ENCODE data around the gene ALKBH2.
A peak's percentile ranks its signal among the peaks of the same experiment; 100 is the strongest.

The ALKBH2 gene

DNA sequence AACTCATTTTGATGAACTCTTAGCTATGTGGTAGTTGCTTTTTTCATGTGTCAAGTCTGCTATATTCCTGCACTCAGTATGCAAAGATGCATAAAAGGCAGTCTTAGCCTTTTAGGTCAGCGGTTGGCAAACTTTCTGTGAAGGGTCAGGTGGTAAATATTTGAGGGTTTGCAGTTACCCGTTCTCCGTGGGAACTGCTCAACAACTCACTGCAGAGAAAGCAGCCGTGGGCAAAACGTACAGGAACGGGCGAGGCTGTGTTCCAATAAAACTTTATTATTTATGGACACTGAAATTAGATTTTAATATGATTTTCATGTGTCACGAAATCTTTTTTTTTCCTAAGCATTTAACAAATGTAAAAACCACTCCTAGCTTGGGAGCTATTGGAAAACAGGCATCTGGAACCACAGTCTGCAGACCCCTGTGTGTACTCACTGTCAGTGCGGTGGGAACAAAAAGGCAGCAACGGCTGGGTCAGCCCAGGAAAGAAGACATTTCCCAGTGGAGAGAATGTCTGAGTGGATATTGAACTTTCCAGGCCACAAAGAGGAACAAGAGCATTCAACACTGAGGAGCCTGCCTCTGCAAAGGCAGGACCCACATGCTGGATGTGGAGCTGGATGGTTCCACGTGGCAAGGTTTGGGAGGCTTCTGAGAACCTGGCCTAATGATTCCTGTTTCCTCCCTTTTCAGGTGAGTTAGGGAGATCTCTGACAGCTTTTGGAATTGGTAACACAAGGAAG, 19.6 kb upstream of the ALKBH2 start:
- no peak for TF ChIP-seq TAF1 (IDR thresholded peaks at IDR 0.05; ENCODE audit: borderline replicate concordance, low read depth, low read length)
- no peak for TF ChIP-seq POLR2AphosphoS5 (IDR thresholded peaks at IDR 0.05; ENCODE audit: low read depth, low read length)
- TF ChIP-seq POLR2A (IDR thresholded peaks at IDR 0.05; ENCODE audit: low read depth, low read length) = no peak
- FAIRE-seq (no peak), DNase-seq (ENCODE audit: insufficient read length) (no peak)

DNA sequence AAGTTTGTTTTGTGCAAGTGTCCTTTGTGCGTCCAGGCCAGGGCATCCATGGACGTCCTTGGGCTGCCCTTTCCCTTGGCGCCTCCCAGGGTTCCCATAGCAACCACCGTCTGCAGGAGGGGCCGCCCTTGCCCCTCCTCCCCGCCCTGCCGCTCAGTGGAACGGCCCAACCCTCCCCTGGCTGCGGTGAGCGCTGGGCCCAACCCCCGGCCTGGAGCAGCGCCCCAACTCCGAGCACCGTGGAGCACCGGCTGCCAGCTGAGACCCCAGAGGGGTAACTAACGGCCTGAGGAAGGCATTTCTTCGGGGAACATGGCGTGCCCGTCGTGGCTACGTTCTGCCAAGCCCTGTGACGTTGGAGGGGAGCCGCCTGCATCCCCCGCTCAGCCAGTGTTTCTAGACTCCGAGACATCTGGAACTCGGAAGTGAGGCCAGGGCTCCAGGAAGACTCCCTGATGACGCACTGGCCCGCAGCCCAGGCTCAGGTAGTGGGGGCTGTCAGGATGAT, 17.8 kb upstream of the ALKBH2 start:
- FAIRE-seq (no peak), DNase-seq (ENCODE audit: insufficient read length) (peak; percentile 42)
- TF ChIP-seq POLR2AphosphoS5 (IDR thresholded peaks at IDR 0.05; ENCODE audit: low read depth, low read length) (no peak), POLR2A (IDR thresholded peaks at IDR 0.05; ENCODE audit: low read depth, low read length) (peak; percentile 29; the same call in 1 of the 2 replicates)

DNA sequence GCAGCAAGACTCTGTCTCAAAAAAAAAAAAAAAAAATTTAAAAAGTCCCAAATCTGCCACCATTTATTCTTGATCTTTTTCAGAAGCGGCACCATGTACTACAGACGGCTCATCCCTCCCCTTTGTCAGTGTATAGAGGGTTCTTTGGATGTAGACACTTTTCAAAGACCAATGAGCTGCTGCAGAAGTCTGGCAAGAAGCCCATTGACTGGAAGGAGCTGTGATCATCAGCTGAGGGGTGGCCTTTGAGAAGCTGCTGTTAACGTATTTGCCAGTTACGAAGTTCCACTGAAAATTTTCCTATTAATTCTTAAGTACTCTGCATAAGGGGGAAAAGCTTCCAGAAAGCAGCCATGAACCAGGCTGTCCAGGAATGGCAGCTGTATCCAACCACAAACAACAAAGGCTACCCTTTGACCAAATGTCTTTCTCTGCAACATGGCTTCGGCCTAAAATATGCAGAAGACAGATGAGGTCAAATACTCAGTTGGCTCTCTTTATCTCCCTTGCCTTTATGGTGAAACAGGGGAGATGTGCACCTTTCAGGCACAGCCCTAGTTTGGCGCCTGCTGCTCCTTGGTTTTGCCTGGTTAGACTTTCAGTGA, 16.6 kb upstream of the ALKBH2 start:
- TF ChIP-seq TAF1 (IDR thresholded peaks at IDR 0.05; ENCODE audit: borderline replicate concordance, low read depth, low read length) = no peak
- TF ChIP-seq POLR2A (IDR thresholded peaks at IDR 0.05; ENCODE audit: low read depth, low read length) = no peak
- TF ChIP-seq POLR2AphosphoS5 (IDR thresholded peaks at IDR 0.05; ENCODE audit: low read depth, low read length) = no peak
- no peak for FAIRE-seq
- no peak for DNase-seq (ENCODE audit: insufficient read length)

DNA sequence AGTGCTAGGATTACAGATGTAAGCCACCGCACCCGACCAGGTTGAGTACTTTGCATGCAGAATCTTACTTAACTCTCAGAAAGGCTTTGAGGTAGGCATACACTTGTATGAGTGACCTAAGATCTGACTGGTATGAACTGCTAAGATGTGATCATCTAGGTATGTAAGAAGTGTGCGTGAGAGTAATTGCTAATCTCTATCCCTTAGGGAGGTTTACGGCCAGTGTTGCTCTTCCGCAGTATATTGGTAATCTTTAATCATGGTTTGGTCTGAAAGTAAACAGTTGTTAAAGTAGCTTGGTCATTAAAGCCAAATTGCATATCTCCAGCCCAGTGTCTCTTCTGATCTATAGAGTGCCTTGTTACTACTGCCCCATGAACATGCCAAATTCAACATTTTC, 11.9 kb upstream of the ALKBH2 start:
- DNase-seq (ENCODE audit: insufficient read length) = no peak
- TF ChIP-seq POLR2AphosphoS5 (IDR thresholded peaks at IDR 0.05; ENCODE audit: low read depth, low read length) = no peak
- TF ChIP-seq TAF1 (IDR thresholded peaks at IDR 0.05; ENCODE audit: borderline replicate concordance, low read depth, low read length) = no peak
- TF ChIP-seq POLR2A (IDR thresholded peaks at IDR 0.05; ENCODE audit: low read depth, low read length) = no peak
- FAIRE-seq = no peak

DNA sequence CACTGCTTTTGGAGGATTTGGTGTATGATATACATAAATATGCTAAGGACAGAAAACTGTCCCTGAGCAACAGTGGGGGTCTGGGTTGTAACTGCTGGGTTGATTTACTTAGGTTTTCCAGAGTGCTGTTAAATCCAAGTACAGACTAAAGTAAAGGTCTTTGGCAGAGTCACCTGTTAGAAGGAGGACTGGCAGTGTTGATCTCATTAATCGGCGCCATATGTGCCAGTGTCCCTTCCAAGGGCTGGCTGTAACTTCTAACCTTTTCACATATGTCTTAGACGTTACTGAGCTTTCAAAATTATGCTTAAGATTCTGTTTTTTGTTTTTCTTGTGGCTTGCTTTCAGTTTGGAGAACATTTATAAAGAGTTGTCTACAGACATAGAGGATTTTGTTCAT, 9.2 kb upstream of the ALKBH2 start:
- FAIRE-seq = no peak
- no peak for TF ChIP-seq TAF1 (IDR thresholded peaks at IDR 0.05; ENCODE audit: borderline replicate concordance, low read depth, low read length)
- no peak for TF ChIP-seq POLR2A (IDR thresholded peaks at IDR 0.05; ENCODE audit: low read depth, low read length)
- TF ChIP-seq POLR2AphosphoS5 (IDR thresholded peaks at IDR 0.05; ENCODE audit: low read depth, low read length) = no peak
- no peak for DNase-seq (ENCODE audit: insufficient read length)

DNA sequence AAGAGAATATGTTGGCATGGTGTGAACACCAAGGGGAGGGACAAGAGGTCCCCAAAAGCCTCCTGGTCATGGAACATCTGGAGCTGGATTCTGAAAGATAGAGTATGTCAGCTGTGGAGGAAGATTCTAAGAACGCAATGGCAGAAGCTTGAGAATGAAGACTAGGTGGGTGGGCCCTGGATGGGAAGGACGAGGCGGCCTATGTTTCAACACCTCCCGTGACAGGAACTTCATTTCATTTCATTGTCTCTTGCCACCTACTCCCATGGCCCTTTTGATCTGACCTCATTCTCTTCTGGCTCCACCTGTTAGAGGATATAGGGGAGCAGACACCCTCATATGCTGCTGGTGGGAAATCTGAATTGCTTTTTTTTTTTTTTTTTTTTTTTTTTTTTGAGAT, 7.5 kb upstream of the ALKBH2 start:
- no peak for DNase-seq (ENCODE audit: insufficient read length)
- FAIRE-seq = no peak
- TF ChIP-seq POLR2AphosphoS5 (IDR thresholded peaks at IDR 0.05; ENCODE audit: low read depth, low read length) (no peak), TAF1 (IDR thresholded peaks at IDR 0.05; ENCODE audit: borderline replicate concordance, low read depth, low read length) (no peak), POLR2A (IDR thresholded peaks at IDR 0.05; ENCODE audit: low read depth, low read length) (no peak)

DNA sequence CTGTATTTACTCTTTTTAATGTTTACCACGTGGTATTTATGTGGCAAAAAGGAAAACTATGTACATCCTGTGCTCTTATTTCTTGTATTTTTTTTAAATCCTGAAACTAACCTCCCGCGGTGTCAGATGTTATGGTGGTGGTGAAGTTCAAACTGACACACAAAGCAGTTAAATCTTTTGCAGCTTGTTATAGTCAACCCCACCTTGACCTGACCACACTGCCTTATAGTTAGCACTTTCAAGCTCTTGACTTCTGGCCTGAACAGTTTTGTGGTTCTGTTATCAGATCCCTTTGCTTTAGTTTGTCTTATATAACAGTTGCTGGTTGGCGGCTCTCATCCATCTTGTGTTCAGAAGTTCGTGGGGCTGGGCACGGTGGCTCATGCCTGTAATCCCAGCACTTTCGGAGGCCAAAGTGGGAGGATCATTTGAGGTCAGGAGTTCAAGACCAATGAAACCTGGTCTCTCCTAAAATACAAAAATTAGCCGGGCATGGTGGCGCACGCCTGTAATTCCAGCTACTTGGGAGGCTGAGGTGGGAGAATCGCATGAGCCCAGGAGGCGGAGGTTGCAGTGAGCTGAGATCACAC, 6.3 kb upstream of the ALKBH2 start:
- no peak for DNase-seq (ENCODE audit: insufficient read length)
- TF ChIP-seq POLR2AphosphoS5 (IDR thresholded peaks at IDR 0.05; ENCODE audit: low read depth, low read length) (no peak), TAF1 (IDR thresholded peaks at IDR 0.05; ENCODE audit: borderline replicate concordance, low read depth, low read length) (no peak), POLR2A (IDR thresholded peaks at IDR 0.05; ENCODE audit: low read depth, low read length) (no peak)
- no peak for FAIRE-seq

DNA sequence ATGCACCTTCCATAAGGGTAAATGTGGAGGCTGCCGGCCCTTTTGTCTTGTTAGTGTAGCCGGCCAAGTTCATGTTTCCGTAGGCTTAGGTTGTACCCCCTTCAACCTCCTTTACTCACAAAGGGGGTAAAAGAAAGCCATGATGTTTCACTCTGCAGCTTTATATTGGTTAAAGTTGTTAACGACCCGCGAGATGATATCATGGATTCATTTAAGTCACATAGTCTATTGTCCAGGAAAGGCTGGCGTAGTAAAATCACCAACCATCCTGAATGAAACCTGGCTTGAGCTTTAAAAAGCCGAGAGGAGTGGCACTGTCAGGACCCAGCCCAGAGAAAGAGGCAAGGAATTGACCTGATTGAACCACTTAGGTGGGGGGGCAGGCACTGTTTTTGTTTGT, 5.4 kb upstream of the ALKBH2 start:
- FAIRE-seq (peak; percentile 40), DNase-seq (ENCODE audit: insufficient read length) (no peak)
- TF ChIP-seq POLR2AphosphoS5 (IDR thresholded peaks at IDR 0.05; ENCODE audit: low read depth, low read length) (no peak), POLR2A (IDR thresholded peaks at IDR 0.05; ENCODE audit: low read depth, low read length) (no peak), TAF1 (IDR thresholded peaks at IDR 0.05; ENCODE audit: borderline replicate concordance, low read depth, low read length) (no peak)

DNA sequence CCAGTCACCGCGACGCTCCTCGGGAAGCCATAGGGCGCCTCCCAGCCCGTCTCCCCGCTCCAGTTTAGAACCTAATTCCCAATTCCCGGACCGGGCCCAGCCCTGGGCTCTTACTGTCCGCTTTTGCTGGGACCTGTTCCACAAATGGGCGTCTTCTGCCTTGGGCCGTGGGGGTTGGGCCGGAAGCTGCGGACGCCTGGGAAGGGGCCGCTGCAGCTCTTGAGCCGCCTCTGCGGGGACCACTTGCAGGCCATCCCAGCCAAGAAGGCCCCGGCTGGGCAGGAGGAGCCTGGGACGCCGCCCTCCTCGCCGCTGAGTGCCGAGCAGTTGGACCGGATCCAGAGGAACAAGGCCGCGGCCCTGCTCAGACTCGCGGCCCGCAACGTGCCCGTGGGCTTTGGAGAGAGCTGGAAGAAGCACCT, 4.9 kb upstream of the ALKBH2 start:
- no peak for TF ChIP-seq POLR2AphosphoS5 (IDR thresholded peaks at IDR 0.05; ENCODE audit: low read depth, low read length)
- no peak for TF ChIP-seq TAF1 (IDR thresholded peaks at IDR 0.05; ENCODE audit: borderline replicate concordance, low read depth, low read length)
- no peak for TF ChIP-seq POLR2A (IDR thresholded peaks at IDR 0.05; ENCODE audit: low read depth, low read length)
- FAIRE-seq = no peak
- DNase-seq (ENCODE audit: insufficient read length) = no peak

DNA sequence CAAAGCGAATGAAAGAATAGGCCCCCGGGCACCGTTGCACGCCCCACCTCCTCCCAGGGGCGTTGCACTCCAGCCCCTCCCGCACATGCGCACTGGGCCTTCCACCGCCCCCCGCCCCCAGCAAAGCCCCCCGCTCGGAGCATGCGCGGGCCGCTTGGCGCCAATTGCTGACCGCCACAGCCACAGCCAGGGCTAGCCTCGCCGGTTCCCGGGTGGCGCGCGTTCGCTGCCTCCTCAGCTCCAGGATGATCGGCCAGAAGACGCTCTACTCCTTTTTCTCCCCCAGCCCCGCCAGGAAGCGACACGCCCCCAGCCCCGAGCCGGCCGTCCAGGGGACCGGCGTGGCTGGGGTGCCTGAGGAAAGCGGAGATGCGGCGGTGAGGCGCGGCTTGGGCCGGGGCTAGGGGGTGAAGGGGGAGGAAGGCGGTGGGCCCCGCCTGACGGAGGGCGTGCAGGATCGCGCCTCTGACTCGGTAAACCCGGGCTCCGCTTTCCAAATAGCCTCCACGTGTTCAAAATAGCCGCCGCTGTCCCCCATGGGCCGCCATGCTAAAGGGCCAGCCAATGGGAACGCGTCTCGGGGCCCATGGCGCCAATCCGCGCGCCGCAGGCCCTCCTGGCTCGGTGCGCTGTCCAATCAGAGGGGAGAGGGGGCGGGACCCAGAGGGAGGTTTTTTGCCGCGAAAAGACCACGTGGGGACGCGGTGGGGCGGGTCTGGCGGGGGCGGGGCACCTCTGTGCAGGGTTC, 4.3 kb upstream of the ALKBH2 start, which contains the start of gene UNG:
TSS of gene UNG (plus strand) at position 163 of the 748 bp plus-strand sequence. CDS start at position 246, 83 bp downstream.
- TF ChIP-seq TAF1 (IDR thresholded peaks at IDR 0.05; ENCODE audit: borderline replicate concordance, low read depth, low read length) (no peak), POLR2A (IDR thresholded peaks at IDR 0.05; ENCODE audit: low read depth, low read length) (peak; percentile 47; the same call in 1 of the 2 replicates), POLR2AphosphoS5 (IDR thresholded peaks at IDR 0.05; ENCODE audit: low read depth, low read length) (peak; percentile 24; the same call in 1 of the 2 replicates)
- FAIRE-seq (peak; percentile 96), DNase-seq (ENCODE audit: insufficient read length) (peak; percentile 97)

DNA sequence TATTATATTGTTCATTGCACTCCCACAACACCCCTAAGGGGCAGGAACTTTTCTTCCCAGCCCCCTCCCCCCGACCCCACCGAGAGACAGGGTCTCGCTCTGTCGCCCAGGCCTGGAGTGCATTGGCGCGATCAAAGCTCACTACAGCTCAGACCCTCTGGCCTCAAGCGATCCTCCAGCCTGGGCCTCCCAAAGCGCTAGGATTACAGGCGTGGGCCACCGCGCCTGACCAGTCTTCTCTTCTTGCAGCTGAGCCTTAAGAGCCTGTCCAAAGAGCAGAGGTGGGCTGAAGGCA, 3.8 kb upstream of the ALKBH2 start:
- TF ChIP-seq POLR2AphosphoS5 (IDR thresholded peaks at IDR 0.05; ENCODE audit: low read depth, low read length) = no peak
- DNase-seq (ENCODE audit: insufficient read length) = no peak

More for the DNA sequence above, 3.8 kb upstream of the ALKBH2 start:
- no peak for FAIRE-seq
